Fibroblast of skin of abdomen (primary cell): ENCODE measurements around the gene NEB.
"Not testable (repeated sequence)": the region's sequence is repeated elsewhere in the genome, so short reads cannot be mapped to it uniquely, and the experiment has no call there.

Experiments
- DNase-seq: peaks from one replicate; pipeline ENCODE4 v3.0.0-alpha.2; 2013

The NEB gene

DNA sequence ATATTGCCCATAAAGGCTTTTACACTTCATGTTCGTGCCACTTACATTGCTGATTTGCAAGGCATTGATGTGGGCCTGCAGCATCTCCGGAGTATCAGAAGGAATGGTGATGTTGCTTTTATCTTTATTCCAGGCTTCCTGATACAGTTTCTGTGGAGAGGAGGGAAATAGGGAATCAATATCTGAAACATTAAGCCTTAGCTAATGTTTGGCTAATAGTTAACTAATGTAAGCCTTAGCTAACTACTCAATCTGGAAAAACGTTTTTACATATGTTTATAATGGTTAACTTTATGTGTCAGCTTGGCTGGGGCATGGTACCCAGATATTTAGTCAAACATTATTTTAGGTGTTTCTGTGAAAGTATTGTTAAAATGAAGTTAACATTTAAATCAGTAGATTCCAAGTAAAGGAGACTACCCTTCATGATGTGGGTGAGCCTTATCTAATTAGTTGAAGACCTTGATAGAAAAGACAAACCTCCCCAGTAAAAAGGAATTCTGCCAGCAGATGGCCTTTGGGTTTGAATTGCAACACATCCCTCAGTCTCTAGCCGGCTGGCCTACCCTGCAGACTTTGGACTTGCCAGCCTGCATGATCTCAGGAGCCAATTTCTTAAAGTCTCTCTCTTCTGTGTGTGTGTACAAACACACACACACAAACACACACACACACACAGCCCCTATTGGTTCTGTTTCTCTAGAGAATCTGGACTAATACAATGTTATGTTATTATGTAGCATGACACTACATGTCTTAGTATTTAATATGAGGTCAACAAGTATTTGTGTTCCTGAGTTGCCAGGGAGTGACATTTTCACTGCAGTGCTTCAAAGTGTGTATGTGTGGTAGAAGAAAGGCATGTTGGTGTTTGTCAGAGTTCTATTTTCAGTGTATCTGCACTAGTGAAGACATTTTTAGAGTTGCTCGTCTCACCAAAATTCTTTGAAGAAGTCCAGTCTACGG, 126.5 kb downstream of the NEB start:
- DNase-seq, result not testable (repeated sequence)

DNA sequence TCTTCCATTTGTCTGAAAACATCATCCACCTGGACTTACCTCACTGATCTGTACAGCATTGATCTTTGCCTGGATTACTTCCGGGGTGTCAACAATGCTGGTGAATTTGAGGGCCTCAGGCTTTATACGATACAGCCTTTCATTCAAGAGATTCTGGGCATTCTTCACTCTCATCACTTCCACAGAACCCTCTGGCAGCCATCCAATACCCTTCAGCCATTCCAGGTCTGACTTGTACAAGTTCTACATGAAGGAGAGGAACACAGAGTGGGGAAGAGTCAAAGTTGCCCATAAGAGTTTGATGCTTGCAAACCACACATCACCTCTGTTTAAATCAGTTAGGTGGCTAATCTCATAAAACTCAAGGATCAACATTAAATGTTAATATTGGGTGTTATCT, 130.7 kb downstream of the NEB start:
- DNase-seq, result not testable (repeated sequence)

DNA sequence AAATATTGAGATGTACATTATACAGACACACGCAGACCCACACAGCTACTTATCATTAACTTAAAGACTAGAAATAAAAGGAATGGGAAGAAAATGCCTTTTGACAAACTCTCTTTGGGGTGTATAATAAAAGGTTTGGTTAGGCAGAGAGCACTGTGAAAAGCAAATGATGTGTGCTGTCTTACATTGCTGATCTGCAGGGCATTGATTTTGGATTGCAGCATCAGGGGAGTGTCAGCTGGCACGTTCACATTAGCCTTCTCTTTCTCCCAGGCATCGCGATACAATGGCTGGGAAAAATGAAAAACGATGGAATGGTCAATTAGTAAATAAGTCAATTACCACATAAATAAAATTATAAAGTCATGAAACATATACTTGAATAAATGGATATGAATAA, 131.9 kb downstream of the NEB start:
- not testable (repeated sequence) for DNase-seq

DNA sequence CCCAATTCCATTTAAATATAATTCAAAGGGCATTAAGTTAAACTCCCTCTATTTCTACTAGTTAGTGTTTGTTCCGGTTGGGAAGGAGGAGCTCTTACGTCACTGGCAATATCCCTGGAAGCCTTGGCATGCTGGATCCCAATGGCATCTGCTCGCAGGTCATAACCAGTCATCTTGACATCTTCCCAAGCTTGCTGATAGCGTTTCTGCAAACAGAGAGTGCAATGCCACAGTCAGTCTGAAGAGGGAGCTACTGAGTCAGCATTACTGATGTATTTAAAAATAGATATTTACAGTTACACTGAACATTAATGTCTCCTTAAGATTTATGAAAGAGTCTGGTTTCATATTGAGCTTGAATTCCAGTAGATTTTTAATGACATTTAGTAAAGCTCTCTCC, 132.5 kb downstream of the NEB start:
- not testable (repeated sequence) for DNase-seq

DNA sequence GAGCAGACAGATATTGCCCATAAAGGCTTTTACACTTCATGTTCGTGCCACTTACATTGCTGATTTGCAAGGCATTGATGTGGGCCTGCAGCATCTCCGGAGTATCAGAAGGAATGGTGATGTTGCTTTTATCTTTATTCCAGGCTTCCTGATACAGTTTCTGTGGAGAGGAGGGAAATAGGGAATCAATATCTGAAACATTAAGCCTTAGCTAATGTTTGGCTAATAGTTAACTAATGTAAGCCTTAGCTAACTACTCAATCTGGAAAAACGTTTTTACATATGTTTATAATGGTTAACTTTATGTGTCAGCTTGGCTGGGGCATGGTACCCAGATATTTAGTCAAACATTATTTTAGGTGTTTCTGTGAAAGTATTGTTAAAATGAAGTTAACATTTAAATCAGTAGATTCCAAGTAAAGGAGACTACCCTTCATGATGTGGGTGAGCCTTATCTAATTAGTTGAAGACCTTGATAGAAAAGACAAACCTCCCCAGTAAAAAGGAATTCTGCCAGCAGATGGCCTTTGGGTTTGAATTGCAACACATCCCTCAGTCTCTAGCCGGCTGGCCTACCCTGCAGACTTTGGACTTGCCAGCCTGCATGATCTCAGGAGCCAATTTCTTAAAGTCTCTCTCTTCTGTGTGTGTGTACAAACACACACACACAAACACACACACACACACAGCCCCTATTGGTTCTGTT, 137.2 kb downstream of the NEB start:
- not testable (repeated sequence) for DNase-seq

DNA sequence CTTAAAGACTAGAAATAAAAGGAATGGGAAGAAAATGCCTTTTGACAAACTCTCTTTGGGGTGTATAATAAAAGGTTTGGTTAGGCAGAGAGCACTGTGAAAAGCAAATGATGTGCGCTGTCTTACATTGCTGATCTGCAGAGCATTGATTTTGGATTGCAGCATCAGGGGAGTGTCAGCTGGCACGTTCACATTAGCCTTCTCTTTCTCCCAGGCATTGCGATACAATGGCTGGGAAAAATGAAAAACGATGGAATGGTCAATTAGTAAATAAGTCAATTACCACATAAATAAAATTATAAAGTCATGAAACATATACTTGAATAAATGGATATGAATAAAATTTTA, 142.4 kb downstream of the NEB start:
- DNase-seq, result not testable (repeated sequence)

DNA sequence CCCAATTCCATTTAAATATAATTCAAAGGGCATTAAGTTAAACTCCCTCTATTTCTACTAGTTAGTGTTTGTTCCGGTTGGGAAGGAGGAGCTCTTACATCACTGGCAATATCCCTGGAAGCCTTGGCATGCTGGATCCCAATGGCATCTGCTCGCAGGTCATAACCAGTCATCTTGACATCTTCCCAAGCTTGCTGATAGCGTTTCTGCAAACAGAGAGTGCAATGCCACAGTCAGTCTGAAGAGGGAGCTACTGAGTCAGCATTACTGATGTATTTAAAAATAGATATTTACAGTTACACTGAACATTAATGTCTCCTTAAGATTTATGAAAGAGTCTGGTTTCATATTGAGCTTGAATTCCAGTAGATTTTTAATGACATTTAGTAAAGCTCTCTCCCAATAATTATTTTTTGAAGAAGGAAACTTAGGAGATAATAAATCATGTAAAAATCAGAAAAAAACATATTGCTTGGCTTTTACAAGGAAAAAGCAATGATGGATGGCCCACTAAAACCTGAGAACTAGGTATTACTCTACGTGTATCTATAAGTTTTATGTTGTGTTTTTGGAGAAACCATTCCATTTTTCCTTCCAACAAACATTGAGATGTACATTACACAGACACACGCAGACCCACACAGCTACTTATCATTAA, 142.9 kb downstream of the NEB start:
- DNase-seq, result not testable (repeated sequence)

DNA sequence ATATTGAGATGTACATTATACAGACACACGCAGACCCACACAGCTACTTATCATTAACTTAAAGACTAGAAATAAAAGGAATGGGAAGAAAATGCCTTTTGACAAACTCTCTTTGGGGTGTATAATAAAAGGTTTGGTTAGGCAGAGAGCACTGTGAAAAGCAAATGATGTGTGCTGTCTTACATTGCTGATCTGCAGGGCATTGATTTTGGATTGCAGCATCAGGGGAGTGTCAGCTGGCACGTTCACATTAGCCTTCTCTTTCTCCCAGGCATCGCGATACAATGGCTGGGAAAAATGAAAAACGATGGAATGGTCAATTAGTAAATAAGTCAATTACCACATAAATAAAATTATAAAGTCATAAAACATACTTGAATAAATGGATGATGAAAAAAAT, 153.0 kb downstream of the NEB start:
- not testable (repeated sequence) for DNase-seq

DNA sequence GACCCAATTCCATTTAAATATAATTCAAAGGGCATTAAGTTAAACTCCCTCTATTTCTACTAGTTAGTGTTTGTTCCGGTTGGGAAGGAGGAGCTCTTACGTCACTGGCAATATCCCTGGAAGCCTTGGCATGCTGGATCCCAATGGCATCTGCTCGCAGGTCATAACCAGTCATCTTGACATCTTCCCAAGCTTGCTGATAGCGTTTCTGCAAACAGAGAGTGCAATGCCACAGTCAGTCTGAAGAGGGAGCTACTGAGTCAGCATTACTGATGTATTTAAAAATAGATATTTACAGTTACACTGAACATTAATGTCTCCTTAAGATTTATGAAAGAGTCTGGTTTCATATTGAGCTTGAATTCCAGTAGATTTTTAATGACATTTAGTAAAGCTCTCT, 153.6 kb downstream of the NEB start:
- DNase-seq, result not testable (repeated sequence)

DNA sequence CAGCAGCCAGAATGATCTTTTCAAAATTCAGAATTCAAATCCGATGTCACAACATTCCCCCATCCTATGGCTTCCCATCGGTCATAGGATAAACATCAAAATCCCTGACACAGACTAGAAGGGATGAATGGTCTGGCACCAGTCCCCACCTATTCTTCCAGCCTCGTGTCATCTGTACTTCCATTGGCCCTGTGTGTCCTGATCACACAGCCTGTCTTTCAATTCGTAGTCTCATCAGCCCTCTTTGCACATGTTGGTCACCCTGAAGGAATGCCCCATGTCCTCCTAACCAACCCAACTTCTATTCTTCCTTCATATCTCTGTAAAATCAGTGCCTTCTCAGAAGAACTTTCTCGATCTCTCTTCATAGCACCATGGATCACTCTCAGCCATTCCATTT, 157.2 kb downstream of the NEB start:
- no peak for DNase-seq

DNA sequence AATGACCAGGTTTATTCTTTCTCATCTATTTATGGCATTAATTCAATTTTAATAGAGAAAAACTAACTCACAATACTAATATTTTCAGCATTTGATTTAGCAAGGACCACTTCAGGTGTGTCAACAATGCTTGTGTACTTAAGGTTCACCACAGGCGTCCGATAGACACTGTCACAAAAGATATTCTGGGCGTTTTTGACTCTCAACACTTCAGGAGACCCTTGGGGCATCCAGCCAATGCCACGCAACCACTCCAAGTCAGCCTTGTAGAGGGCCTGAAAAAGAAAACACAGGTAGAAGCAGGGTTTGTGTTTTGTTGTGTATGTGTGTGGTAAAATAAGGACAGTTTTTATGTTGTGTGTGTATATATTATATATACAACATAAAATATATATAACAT, 158.2 kb downstream of the NEB start:
- no peak for DNase-seq

DNA sequence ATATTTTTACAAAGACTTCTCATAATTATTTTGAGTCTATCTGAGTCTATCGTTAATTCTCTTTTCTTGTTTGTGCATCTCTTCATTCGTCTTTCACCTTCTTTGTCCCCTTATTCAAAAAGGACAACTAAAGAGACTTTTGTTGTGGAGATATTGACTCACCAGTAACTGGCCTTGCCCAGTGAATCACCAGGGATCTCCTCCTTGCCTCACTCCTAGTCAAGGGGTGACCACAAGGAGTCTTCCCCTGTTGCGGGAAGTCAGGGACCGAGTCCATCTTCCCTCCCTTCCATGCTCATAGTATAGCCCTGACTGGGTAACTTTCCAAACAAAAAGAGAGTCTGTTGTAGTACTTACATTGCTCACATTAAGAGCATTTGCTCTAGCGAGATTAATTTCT, 158.9 kb downstream of the NEB start:
- no peak for DNase-seq

DNA sequence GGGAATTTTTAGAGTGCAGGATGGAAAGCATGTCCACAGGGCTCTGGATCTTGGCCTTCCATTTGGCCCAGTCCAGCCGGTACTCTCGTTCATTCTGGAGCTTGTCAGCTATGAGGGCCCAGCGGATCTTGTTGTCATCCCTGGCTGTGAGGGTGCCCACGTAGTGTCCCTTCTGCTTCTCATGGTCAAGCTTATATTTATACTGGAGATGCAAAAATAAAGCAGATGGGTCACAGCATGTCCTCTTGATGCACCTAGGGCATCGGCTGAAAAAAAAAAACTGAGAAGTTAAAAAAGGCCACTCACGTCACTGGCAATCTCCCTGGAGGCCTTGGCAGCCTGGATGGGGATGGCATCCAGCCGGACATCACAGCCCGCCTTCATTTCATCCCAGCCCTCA, 164.1 kb downstream of the NEB start:
- no peak for DNase-seq

DNA sequence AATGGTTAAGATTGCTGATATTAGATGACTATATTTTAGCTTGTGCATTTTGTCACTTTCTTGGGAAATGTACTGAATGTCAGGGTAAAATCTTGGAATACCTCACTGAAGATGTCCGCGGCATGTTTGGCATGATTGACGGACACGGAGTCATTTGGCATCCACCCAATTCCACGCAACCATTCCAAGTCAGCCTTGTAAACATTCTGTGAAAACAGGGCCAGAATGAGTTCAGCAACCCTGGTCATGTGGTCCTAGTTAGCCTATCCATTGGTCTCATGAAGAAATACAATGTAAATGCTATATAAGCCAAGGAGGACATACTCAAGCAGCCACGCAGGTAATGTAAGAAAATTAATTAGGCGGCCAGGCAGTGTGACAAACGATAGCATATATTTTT, 165.1 kb downstream of the NEB start:
- DNase-seq, result no peak

DNA sequence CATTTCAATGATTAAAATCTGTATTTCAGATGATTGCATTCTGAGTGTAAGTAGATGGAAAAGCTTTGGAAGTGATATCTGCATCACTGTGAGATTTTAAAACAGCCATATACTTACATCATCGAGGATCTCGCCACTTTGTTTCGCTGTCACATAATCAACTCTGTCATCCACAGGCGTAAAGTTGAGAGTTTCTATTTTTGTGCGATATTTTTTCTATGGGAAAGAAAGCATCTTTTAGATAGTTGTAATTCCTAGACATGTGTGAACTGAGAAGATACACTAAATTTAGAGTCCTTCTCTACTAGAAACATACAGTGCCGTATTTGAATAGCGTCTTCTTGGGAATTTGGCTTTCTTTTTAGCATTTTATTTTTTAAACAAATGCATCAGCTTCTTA, 165.8 kb downstream of the NEB start:
- no peak for DNase-seq

DNA sequence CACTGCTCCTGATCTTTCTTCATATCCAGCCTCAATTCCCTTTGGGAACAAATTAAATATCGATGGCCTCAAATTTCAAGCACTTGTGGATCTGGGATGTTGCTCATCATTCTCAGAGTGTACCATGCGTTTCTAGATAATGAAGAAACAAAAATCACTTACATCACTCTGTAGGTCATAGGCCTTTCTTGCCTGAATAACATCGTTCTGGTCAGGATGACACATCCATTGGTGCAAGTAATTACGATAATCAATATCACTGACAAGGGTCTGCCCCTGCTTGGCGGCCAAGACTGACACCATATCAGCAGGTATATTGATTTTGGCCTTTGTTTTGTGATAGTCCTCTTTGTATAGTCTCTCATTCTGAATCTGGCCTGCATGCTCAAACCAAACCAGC, 167.3 kb downstream of the NEB start:
- DNase-seq, result no peak

DNA sequence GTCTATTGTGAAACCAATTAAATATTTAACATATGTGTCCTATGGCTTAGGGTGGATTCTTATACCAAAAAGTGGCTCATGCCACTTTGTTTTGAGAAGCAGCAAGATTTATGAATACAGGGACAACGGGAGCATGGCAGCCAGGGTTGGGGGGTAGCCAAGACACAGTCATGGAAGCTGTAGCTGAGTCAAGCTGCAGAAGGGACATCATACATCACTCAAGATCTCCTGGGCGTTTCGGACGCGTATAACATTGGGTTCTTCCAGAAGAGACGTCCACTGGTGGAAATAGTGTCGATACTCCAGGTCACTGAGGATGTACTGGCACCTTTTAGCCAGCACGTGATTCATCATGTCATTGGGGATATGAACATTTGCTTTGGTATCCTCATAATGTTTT, 171.9 kb downstream of the NEB start:
- no peak for DNase-seq

DNA sequence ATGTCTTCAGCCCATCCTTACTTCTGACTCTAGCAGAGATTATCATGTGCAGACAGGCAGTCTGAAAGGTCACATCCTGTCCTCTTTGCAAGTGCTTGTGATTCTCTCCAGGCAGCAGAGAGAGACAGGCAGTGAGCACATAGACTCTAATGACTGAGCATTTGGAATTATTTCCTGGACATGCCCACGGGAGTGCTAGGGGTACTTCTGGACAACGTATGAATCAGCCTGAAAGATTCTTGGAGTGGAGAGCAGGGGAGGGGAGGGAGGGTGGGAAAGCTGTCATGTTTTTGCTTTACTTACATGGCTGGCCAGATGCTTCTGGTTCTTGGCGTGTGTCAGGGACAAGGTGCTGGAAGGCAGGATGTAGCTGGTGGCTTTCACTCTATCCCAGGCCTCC, 174.0 kb downstream of the NEB start:
- peak; percentile 71 for DNase-seq

DNA sequence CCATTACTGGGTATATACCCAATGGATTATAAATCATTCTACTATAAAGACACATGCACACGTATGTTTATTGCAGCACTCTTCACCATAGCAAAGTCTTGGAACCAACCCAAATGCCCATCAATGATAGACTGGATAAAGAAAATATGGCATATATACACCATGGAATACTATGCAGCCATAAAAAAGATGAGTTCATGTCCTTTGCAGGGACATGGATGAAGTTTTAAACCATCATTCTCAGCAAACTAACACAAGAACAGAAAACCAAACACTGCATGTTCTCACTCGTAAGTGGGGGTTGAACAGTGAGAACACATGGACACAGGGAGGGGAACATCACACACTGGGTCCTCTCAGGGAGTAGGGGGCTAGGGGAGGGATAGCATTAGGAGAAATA, 174.8 kb downstream of the NEB start:
- not testable (repeated sequence) for DNase-seq

DNA sequence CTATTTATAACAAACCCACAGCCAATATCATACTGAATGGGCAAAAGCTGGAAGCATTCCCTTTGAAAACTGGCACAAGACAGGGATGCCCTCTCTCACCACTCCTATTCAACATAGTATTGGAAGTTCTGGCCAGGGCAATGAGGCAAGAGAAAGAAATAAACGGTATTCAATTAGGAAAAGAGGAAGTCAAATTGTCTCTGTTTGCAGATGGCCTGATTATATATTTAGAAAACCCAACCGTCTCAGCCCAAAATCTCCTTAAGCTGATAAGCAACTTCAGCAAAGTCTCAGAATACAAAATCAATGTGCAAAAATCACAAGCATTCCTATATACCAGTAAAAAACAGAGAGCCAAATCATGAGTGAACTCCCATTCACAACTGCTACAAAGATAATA, 176.4 kb downstream of the NEB start:
- not testable (repeated sequence) for DNase-seq

DNA sequence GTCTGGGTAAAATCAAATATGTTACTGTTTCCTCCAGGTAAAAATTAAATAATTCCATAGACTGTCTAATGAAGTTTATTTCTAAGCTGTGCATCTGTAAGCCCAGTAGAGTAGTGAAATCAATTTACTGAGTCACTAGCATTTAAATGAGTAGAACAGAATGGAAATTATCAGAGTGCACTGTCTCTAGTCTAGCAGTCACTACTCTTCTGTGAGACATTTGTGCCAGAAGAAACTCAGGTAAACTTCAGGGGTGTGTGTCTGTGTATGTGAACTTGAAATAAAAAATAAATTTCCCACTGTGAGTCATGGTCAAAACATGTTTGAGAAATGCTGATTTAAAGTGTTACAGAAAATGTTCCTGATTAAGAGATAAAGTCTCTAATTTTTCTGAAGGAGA, 178.2 kb downstream of the NEB start:
- DNase-seq, result no peak

DNA sequence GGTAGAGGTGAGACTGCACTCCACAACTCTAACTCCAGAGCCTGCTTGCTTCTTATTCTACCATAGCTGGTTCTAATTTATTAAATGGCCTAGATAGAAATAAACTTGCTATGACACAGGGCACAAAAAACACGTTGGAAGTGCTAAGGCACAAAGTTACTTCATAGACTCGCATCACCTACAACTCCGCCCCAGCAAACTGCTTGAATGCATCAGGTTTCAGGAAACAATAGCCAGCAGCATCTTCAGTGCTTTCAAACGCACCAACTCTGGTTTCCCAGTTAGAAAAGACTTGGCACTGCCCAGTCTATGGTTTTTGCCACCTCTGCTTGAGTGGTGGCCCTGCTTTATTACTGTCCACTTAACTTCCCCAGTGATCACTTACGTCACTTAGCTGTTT, 182.0 kb downstream of the NEB start:
- DNase-seq, result no peak

DNA sequence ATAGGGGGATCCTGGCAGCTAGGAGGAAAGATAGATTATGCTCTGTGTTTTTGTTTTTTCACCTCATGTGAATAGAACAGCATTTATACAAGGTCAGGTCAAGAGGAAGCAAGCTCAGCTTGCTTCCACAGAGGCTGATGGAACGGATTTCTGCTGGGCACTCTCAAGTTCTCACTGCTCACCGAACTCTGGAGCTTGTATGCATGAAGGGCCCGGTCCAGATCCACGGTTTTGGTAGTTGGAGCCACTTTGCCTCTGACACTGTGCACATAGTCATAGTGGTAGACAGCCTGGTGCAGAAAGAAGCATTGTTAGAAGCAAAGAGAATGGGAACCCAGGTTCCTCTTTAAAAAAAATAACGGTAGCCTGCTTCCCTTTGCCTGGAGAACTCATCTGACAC, 182.7 kb downstream of the NEB start:
- DNase-seq, result no peak

DNA sequence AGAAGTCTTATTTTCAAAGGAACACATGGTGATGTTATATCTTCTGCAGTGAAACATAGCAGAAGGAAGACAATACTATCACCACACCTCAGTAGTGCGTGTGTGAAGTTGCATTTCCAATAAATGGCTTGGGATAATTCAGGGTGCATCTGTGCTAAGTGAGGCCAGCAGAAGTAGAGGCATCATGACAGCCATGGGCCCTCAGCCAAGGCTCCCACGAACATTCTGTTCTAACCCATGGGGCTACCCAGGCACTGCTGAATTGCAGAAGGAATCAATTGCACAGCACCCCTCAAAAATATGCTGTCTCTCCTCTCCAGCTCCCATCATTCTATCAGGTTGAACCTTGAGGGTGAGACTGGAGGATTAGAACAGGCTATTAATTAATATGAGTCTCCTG, 185.1 kb downstream of the NEB start:
- DNase-seq, result no peak
